B cell (primary cell): ENCODE measurements around the gene TMEFF1. TPM values are rescaled to one million over a fixed set of nuclear protein-coding genes. Genes with fewer than 3 reads are reported as not detected.

ENCODE experiments used
- ATAC-seq: fragments of 200-7000 bp; cut with Tn5 transposase; one replicate; pipeline ENCODE4 v1.10.0; 2021; ENCODE audit warnings: low read depth, mild to moderate bottlenecking, moderate number of reproducible peaks, moderate library complexity
- CTCF ChIA-PET: fragments of 350-600 bp; sonication (Branson Sonifier 250); formaldehyde crosslinking; loops from one replicate; lab custom pipeline; 2021; ENCODE audit warnings: antibody characterized with exemption, inconsistent platforms; lab: Charles Lee
- POLR2A ChIA-PET: fragments of 350-600 bp; sonication (Branson Sonifier 250); formaldehyde crosslinking; loops from one replicate; lab custom pipeline; 2021; ENCODE audit warnings: antibody characterized with exemption; lab: Charles Lee
- DNase-seq: peaks from one replicate; pipeline ENCODE4 v3.0.0; 2013
- H2AFZ ChIP-seq: 2 replicates; pipeline ENCODE4 v1.6.1; 2012; ENCODE audit warnings: mild to moderate bottlenecking, low read depth, low read length; ENCODE audit not compliant: insufficient read depth, poor library complexity, severe bottlenecking
- H3K27ac ChIP-seq, 2 donors: 1 replicate in 1 of 2; 2 replicates in 1 of 2; pipeline ENCODE4 v1.5.1; 2012 to 2013; ENCODE audit warnings: low read length in 2 of 2, mild to moderate bottlenecking in 2 of 2, moderate library complexity in 1 of 2
- H3K27me3 ChIP-seq, 4 experiments: fragments of 200-600 bp in 1 of 4; sonication (generic) in 1 of 4; replicated peaks in 1 of 4; 1 replicate in 2 of 4; 2 replicates in 2 of 4; pipeline versions ENCODE4 v1.6.1 to v1.7.0; 2013 to 2016; ENCODE audit warnings: low read length in 3 of 4, mild to moderate bottlenecking in 2 of 4, mixed read lengths in 1 of 4, moderate library complexity in 1 of 4; ENCODE audit not compliant: insufficient read depth in 4 of 4, control insufficient read depth in 3 of 4; ENCODE audit errors: control extremely low read depth in 1 of 4
- H3K36me3 ChIP-seq, 2 experiments: replicated peaks in 1 of 2; 1 replicate in 1 of 2; 2 replicates in 1 of 2; pipeline versions ENCODE4 v1.6.1 to v1.7.1; 2013; ENCODE audit warnings: low read length in 1 of 2; ENCODE audit not compliant: insufficient read depth in 2 of 2, control insufficient read depth in 1 of 2; ENCODE audit errors: control extremely low read depth in 1 of 2, extremely low read depth in 1 of 2
- H3K4me1 ChIP-seq, 2 donors: fragments of 200-600 bp in 1 of 2; sonication (generic) in 1 of 2; 1 replicate in 1 of 2; 2 replicates in 1 of 2; pipeline versions ENCODE4 v1.5.1 to v1.6.1; 2013 to 2017; ENCODE audit warnings: low read length in 2 of 2; ENCODE audit not compliant: control insufficient read depth in 2 of 2, insufficient read depth in 2 of 2
- H3K4me2 ChIP-seq: replicated peaks from 2 replicates; pipeline ENCODE3; 2012; ENCODE audit warnings: mild to moderate bottlenecking, low read depth, low read length; ENCODE audit not compliant: poor library complexity, severe bottlenecking
- H3K4me3 ChIP-seq, 5 experiments: fragments of 200-600 bp in 1 of 5; sonication (generic) in 1 of 5; 1 replicate in 3 of 5; 2 replicates in 2 of 5; pipeline versions ENCODE4 v1.5.1 to v1.7.0; 2011 to 2016; ENCODE audit warnings: low read length in 4 of 5, mild to moderate bottlenecking in 4 of 5, low read depth in 2 of 5, control low read depth in 1 of 5, moderate library complexity in 1 of 5; ENCODE audit not compliant: insufficient read depth in 1 of 5; ENCODE audit errors: control extremely low read depth in 1 of 5, extremely low read depth in 1 of 5
- H3K79me2 ChIP-seq: fragments of 200-600 bp; sonication (generic); one replicate; pipeline ENCODE4 v1.6.0; 2016; ENCODE audit warnings: low read length; ENCODE audit not compliant: control insufficient read depth, insufficient read depth
- H3K9ac ChIP-seq: fragments of 200-600 bp; sonication (generic); 2 replicates; pipeline ENCODE4 v1.6.1; 2017; ENCODE audit warnings: mild to moderate bottlenecking, low read length, moderate library complexity
- H3K9me3 ChIP-seq, 3 donors: one replicate each; pipeline versions ENCODE4 v1.6.1 to v1.7.1; 2013; ENCODE audit warnings: low read length in 2 of 3; ENCODE audit not compliant: control insufficient read depth in 2 of 3, insufficient read depth in 1 of 3; ENCODE audit errors: control extremely low read depth in 1 of 3
- H4K20me1 ChIP-seq: 2 replicates; pipeline ENCODE4 v1.6.0; 2012; ENCODE audit warnings: mild to moderate bottlenecking, low read length; ENCODE audit not compliant: insufficient read depth, control insufficient read depth, poor library complexity, severe bottlenecking
- H3K27ac Mint-ChIP-seq: one replicate; pipeline ENCODE4 v1.8.0; 2021; ENCODE audit warnings: mixed read lengths
- H3K27me3 Mint-ChIP-seq: one replicate; pipeline ENCODE4 v1.8.0; 2021; ENCODE audit warnings: mixed read lengths
- H3K4me1 Mint-ChIP-seq: one replicate; pipeline ENCODE4 v1.8.0; 2021; ENCODE audit warnings: mixed read lengths
- H3K4me3 Mint-ChIP-seq: one replicate; pipeline ENCODE4 v1.8.0; 2021; ENCODE audit warnings: mixed read lengths
- H3K9me3 Mint-ChIP-seq: one replicate; pipeline ENCODE4 v1.8.0; 2022; ENCODE audit warnings: mixed read lengths; ENCODE audit not compliant: insufficient read depth
- EZH2 ChIP-seq: IDR thresholded peaks from 2 replicates; pipeline ENCODE4 v1.6.1; 2012; ENCODE audit warnings: borderline replicate concordance, low read depth, mild to moderate bottlenecking, moderate library complexity, low read length; ENCODE audit not compliant: insufficient read depth, poor library complexity, severe bottlenecking
- WGBS: methylation state at CpG from one replicate; pipeline ENCODE4 v1.1.5; 2013; ENCODE audit warnings: missing lambda C conversion rate; ENCODE audit not compliant: insufficient coverage; 5-methylcytosine and 5-hydroxymethylcytosine counted together
- intact Hi-C: fragments of 100-400 bp; cut with micrococcal nuclease; formaldehyde crosslinking; loops from one replicate; pipeline ENCODE4 v1.10.0; 2022
- polyA plus RNA-seq: library from polyadenylated mRNA; depleted of rRNA; stranded (reverse); fragments of >200 nt; gene quantifications from 2 replicates; pipeline ENCODE4 v1.2.3, GENCODE V29; 2012
- total RNA-seq, 2 donors: library from RNA; stranded (reverse); fragments of 120-200 nt in 1 of 2; gene quantifications; 1 replicate in 1 of 2; 2 replicates in 1 of 2; pipeline versions ENCODE4 v1.2.3 to v1.2.4, GENCODE V29; 2013 to 2022
- TF ChIP-seq, protein P1 (sequence below): fragments of 200-600 bp; IDR thresholded peaks from one replicate; pipeline ENCODE4 v1.8.0; 2022; ENCODE audit warnings: antibody characterized with exemption, mild to moderate bottlenecking

TMEFF1 gene
- total and polyA plus RNA-seq, 2 donors (not counting 1 experiment from before 2014, with no cell fraction given): not detected

DNA sequence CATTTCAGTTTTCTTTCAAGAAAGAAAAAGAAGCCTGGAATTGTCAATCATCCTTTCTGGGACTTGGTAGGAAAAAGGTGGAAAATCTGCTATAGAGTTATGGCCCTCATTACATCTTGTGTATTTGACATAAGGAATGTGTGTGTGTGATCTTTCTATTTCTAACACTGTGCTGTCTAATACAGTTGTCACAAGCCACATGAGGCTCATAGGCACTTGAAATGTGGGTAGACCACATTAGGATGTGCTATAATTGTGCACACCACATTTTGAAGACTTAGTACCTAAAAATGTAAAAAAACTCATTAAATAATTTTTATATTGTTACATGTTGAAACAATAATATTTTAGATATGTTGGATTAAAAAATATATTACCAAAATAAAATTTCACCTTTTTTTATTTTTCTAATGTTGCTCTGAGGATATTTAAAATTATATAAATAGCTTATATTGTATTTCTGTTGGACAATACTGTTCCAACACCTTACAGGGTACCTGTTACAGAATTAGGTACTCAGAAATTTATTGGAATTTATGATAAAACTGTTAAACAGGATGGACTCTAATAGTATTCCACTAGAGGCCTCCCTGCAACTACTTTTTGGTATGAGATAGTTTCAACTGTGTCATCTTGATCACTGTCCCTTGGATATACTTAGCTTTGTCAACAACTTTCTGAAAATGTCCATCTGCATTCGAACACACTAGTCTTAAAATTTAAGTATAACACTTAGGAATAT is 27.6 kb upstream of the TMEFF1 start:
- ATAC-seq (no peak), DNase-seq (no peak)
- no peak overlapping the region for H3K27ac ChIP-seq
- Mint-ChIP-seq H3K27ac (no peak overlapping the region), H3K4me3 (no peak overlapping the region), H3K27me3 (no peaks in the 10 kb centered on the region), H3K9me3 (no peaks in the 10 kb centered on the region), H3K4me1 (no peaks in the 10 kb centered on the region)
- no peaks in the 10 kb centered on the region for H4K20me1 ChIP-seq
- H3K9me3 ChIP-seq: no peaks in the 10 kb centered on the region
- intact Hi-C loops: no loop called here
- no peaks in the 10 kb centered on the region for H3K4me1 ChIP-seq
- H3K27me3 ChIP-seq: no peaks in the 10 kb centered on the region
- no peak overlapping the region for H3K9ac ChIP-seq
- H3K4me3 ChIP-seq: no peak overlapping the region
- WGBS: no CpG with 5 or more reads among the region's 1 CpG
- TF ChIP-seq, protein P1, sequence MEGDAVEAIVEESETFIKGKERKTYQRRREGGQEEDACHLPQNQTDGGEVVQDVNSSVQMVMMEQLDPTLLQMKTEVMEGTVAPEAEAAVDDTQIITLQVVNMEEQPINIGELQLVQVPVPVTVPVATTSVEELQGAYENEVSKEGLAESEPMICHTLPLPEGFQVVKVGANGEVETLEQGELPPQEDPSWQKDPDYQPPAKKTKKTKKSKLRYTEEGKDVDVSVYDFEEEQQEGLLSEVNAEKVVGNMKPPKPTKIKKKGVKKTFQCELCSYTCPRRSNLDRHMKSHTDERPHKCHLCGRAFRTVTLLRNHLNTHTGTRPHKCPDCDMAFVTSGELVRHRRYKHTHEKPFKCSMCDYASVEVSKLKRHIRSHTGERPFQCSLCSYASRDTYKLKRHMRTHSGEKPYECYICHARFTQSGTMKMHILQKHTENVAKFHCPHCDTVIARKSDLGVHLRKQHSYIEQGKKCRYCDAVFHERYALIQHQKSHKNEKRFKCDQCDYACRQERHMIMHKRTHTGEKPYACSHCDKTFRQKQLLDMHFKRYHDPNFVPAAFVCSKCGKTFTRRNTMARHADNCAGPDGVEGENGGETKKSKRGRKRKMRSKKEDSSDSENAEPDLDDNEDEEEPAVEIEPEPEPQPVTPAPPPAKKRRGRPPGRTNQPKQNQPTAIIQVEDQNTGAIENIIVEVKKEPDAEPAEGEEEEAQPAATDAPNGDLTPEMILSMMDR: no peak
- TF ChIP-seq EZH2: no peak
- no peak overlapping the region for H2AFZ ChIP-seq
- CTCF ChIA-PET: interaction anchor here (0.8 to 1.0 kb wide), 2 partner anchors 9 to 19 kb away, joined by 3 to 4 read pairs; partner anchors contain the start of gene MSANTD3
- H3K36me3 ChIP-seq: peaks cover 1 to 7% of the 10 kb centered on the region in 2 experiments
- no peak overlapping the region for H3K4me2 ChIP-seq
- H3K79me2 ChIP-seq: no peaks in the 10 kb centered on the region
- POLR2A ChIA-PET: no interaction called here

DNA sequence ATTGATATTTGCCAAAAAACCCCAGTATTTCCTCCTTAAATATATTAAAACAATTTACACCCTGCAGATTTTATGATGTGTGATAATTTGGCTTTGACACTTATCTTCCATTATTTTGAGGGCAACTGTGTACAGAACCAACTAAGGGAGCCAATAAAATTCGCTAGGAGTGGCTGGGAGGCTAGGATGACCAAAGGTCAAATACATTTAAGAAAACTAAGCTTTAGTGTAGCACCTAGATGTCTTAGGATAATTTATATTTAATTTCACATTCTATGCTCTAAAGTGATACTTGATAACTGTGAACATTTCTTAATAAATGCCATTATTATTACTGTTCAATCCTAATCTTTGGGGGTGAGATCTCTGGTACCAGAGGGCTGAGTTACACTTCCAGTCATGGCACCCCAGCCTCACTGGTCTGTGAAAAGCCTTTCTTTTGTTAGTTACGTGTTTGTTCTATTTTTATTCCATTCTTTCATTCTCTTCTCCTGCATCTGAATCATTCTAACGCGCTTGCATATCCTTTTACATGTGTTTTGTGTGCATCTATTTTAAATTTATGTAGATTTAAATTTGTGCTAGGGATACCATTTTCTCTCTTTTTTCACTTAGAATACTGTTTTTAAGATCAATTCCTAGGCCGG is 26.9 kb upstream of the TMEFF1 start:
- no peak for DNase-seq
- TF ChIP-seq EZH2: no peak
- TF ChIP-seq, protein P1: no peak
- H3K9me3 ChIP-seq: no peaks in the 10 kb centered on the region
- no peaks in the 10 kb centered on the region for H3K4me1 ChIP-seq
- ChIA-PET CTCF (interaction anchor here (0.8 to 1.0 kb wide), 2 partner anchors 8 to 19 kb away, joined by 3 to 4 read pairs; partner anchors contain the start of gene MSANTD3), POLR2A (no interaction called here)
- WGBS: no CpG with 5 or more reads among the region's 5 CpGs
- peaks cover 1 to 7% of the 10 kb centered on the region in 2 experiments for H3K36me3 ChIP-seq
- H3K4me3 ChIP-seq: no peak overlapping the region
- Mint-ChIP-seq H3K9me3 (no peaks in the 10 kb centered on the region), H3K27me3 (no peaks in the 10 kb centered on the region), H3K4me1 (no peaks in the 10 kb centered on the region), H3K27ac (no peak overlapping the region), H3K4me3 (no peak overlapping the region)
- no peak overlapping the region for H2AFZ ChIP-seq
- no peak overlapping the region for H3K27ac ChIP-seq
- H3K27me3 ChIP-seq: no peaks in the 10 kb centered on the region
- H3K4me2 ChIP-seq: no peak overlapping the region
- H3K79me2 ChIP-seq: no peaks in the 10 kb centered on the region
- no peak for ATAC-seq
- H4K20me1 ChIP-seq: no peaks in the 10 kb centered on the region
- intact Hi-C loops: no loop called here
- no peak overlapping the region for H3K9ac ChIP-seq
